Measurements from ENCODE around the gene DGKB.

DGKB gene

GRCh38 chr7:14687241-14687640, 215.3 kb downstream of the DGKB start:
- no peak for DNase-seq (ENCODE audit: low spot score)

- no peak for DNase-seq (ENCODE audit: low spot score)
These were observed 217.4 kb downstream of the DGKB start for GRCh38 chr7:14685167-14685566.

GRCh38 chr7:14682910-14683465, 219.6 kb downstream of the DGKB start:
- no peak for DNase-seq (ENCODE audit: low spot score)

GRCh38 chr7:14676896-14677295, 225.7 kb downstream of the DGKB start:
- no peak for DNase-seq (ENCODE audit: low spot score)

GRCh38 chr7:14673202-14673601, 229.3 kb downstream of the DGKB start:
- DNase-seq (ENCODE audit: low spot score) = no peak

GRCh38 chr7:14666913-14667312, 235.6 kb downstream of the DGKB start:
- DNase-seq (ENCODE audit: low spot score) = no peak

- no peak for DNase-seq (ENCODE audit: low spot score)
These were observed 236.2 kb downstream of the DGKB start for GRCh38 chr7:14666304-14666703.

GRCh38 chr7:14639801-14640200, 262.8 kb downstream of the DGKB start:
- no peak for DNase-seq (ENCODE audit: low spot score)

GRCh38 chr7:14639329-14639728, 263.2 kb downstream of the DGKB start:
- DNase-seq (ENCODE audit: low spot score) = no peak

GRCh38 chr7:14637968-14638367, 264.6 kb downstream of the DGKB start:
- DNase-seq (ENCODE audit: low spot score) = no peak

GRCh38 chr7:14635955-14636354, 266.6 kb downstream of the DGKB start:
- DNase-seq (ENCODE audit: low spot score) = no peak

GRCh38 chr7:14630048-14630447, 272.5 kb downstream of the DGKB start:
- no peak for DNase-seq (ENCODE audit: low spot score)

- no peak for DNase-seq (ENCODE audit: low spot score)
These were observed 274.0 kb downstream of the DGKB start for GRCh38 chr7:14628516-14628915.

- no peak for DNase-seq (ENCODE audit: low spot score)
These were observed 276.5 kb downstream of the DGKB start for GRCh38 chr7:14626076-14626475.

- DNase-seq (ENCODE audit: low spot score) = no peak
These were observed 280.0 kb downstream of the DGKB start for GRCh38 chr7:14622559-14622958.

GRCh38 chr7:14606101-14606500, 296.4 kb downstream of the DGKB start:
- DNase-seq (ENCODE audit: low spot score) = no peak

- no peak for DNase-seq (ENCODE audit: low spot score)
These were observed 297.9 kb downstream of the DGKB start for GRCh38 chr7:14604606-14605005.

GRCh38 chr7:14602851-14603250, 299.7 kb downstream of the DGKB start:
- no peak for DNase-seq (ENCODE audit: low spot score)

- DNase-seq (ENCODE audit: low spot score) = no peak
These were observed 301.7 kb downstream of the DGKB start for GRCh38 chr7:14600766-14601367.

- DNase-seq (ENCODE audit: low spot score) = no peak
These were observed 303.6 kb downstream of the DGKB start for GRCh38 chr7:14598978-14599377.

- DNase-seq (ENCODE audit: low spot score) = no peak
These were observed 306.1 kb downstream of the DGKB start for GRCh38 chr7:14596421-14596820.

- DNase-seq (ENCODE audit: low spot score) = no peak
These were observed 312.3 kb downstream of the DGKB start for GRCh38 chr7:14590206-14590605.

- no peak for DNase-seq (ENCODE audit: low spot score)
These were observed 317.3 kb downstream of the DGKB start for GRCh38 chr7:14585232-14585631.

GRCh38 chr7:14583518-14583917, 319.0 kb downstream of the DGKB start:
- no peak for DNase-seq (ENCODE audit: low spot score)

Measured in activated CD4-positive, alpha-beta T cell treated with anti-CD3 and anti-CD28 coated beads, Interleukin-2, Interleukin-4, amounts not matched to agents 100 ng/mL and 50 ng/mL, durations not matched to agents 16 hours and 8 hours (primary cell).